ENCODE results near the gene RAB37.

Gene RAB37

DNA sequence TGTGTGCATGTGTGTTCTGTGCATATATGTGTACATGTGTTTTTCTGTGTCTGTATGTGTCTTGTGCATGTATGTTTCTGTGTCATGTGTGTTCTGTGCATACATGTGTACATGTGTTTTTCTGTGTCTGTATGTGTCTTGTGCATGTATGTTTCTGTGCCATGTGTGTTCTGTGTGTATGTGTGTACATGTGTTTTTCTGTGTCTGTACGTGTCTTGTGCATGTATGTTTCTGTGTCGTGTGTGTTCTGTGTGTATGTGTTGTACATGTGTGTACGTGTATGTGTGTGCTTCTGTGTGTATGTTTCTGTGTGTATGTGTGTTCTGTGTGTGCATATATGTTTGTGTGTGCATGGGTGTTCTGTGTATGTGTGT, 8.4 kb upstream of the RAB37 start:
- DNase-seq, result no peak

DNA sequence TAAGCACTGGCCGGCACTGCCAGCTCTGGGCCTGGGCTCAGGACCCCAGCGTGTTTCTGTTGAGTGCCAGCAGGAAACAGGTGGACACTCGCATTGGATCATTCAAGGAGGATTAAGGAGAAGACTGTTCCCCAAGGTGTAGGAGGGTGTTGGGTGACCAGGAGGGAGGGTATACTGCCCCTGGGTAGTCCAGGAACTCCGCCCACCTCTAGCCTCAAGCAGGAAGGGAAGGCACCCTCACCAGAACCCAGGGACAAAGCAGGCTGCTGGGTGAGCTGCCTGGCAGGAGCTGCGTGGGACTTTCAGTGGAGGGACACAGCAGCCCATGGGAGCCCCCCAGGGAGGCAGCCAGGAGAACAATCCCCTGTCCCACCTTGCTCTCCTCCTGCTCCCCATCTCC, 7.7 kb upstream of the RAB37 start:
- DNase-seq, result no peak

DNA sequence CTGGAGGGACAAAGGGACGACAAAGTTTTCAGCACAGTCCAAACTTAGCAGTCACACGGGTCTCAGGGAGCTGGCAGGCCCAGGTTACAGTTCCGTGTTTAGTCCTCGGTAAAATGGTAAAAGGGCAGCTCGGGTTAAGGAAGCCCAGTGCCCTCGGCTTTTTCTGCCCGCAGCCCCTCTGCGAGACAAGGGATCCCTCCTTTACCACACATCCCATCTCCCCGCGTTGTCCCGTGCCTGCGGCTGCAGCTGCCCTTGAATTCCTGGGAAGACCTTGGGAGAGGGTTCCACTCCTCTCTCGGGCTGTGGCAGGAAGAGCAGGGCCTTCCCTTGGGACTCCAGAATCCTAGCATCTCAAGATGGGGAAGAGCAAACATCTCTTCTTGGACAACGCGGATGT, 7.2 kb upstream of the RAB37 start:
- no peak for DNase-seq

DNA sequence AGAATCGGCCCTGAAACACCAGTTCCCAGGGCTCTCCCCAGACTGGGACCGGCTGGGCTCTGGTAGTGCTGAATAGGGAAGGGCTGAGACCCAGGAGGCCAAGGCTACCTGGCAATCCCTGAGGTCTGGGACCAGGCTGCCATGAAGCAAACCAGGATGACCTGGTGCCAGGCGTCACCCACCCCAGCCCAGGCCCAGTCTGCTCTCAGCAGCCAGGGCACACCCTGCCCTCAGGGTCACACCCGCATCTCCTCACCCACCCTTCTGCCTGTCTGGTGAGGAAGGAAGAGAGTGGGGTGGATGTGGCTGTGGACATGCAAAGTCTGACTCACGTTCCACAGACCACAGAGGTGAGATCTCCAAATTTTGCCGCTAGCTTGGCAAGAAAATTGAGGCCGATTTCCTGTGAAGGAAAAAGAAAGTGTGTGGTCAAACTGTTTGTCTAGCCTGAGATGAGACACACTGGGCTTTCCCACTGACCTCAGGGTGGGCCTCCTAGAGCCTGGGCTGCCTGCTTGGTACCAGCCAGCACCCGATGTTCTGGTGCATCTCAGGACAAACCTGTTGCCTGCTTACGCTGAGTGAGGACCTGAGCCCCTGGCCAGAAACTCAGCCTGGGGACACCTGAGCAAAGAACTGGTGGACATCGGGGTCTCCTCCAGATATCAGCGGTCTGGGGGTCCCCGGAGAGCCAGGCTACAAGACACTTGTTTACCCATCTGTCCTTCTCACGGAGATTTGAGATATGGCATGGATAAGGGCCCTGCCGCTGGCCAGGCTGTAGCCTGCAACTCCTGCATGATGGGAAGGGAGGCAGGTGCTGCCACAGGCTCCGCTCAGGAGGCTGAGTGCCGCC, 6.3 kb upstream of the RAB37 start:
- no peak for DNase-seq

DNA sequence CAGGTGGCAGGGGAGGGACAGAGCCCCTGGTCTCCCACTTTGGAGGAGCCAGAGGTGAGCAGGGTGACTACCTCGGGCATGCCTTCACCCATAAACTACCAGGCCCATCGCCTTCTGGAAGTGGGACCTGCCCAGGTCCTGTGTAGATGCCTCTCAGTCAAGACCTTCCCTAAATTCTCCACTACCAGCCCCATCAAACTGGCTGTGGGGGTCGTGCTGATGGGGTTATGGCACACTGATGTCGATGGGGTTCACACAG, 5.8 kb upstream of the RAB37 start:
- no peak for DNase-seq

DNA sequence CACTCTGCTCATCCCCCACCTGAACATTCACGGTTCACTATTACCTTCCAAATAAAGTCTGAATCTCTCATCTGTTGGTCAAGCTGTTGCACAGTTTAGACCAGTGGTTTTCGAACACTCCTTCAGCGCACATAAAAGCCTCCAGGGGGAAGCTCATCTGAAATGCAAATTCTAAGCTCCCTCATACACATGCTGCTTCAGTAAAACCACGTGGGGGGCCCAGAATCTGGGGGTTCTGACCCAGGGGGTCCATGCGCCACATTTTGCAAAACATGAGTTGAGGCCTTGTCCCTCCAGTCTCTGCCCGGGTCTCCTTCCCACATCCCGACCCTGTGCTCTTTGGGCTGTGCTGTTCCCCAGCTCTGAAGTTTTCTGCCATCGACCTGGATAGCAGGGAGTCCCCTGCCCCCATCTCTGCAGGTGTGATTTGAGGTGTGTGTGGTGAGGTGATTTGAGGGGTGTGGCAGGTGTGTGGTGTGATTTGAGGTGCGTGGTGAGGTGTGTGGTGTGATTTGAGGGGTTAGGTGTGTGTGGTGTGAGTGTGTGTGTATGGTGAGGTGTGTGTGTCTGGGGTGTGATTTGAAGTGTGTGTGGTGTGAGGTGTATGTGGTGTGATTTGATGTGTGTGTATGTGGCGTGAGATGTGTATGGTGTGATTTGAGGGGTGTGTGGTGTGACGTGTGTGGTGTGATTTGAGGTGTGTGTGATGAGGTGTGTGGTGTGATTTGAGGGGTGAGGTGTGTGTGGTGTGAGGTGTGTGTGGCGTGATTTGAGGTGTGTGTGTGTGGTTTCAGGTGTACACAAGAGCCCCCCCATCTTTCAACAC, 4.8 kb upstream of the RAB37 start:
- DNase-seq, result no peak

DNA sequence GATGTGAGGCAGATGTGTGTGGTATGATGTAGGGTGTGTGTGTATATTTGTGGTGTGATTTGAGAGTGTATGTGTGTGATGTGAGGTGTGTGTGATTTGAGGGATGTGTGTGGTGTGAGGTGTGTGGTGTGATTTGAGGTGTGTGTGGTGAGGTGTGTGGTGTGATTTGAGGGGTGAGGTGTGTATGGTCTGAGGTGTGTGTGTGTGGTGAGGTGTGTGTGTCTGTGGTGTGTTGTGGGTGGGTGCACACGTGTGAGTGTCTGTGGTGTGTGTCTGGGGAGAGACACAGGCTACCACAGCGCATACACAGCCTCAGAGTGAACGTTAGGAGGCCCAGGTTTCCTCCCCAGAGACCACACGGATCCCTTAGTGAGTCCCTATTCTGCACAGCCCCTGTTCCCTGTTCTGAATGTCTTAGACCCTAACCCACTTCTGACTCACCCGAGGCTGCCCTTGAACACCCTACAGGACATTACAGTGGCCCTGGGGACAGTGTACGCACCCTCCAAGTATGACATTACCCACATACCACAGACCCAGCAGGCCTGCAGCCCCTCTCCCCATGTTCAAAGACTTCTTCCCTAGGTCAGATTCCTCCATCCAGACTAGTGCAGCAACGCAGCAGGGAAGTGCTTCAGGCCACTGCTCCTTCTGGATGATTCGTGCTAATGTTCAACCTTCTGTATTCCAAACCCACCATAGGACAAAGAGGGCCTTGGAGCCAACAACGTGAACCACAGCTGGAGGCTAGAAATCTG, 3.5 kb upstream of the RAB37 start:
- DNase-seq, result no peak

DNA sequence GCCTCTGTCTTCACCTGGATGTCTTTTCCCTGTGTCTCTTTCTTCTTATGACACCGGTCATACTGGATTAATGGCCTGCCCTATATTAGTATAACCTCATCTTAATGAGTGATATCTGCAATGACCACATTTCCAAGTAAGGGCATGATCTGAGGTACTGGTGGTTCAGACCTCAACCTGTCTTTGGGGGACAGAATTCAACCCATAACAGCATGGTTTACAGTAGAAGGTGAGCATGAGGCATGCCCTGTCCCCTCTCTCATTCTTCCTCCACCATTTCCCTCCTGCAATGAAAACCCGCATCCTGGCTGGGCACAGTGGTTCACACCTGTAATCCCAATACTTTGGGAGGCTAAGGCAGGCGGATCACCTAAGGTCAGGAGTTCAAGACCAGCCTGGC, 2.8 kb upstream of the RAB37 start:
- no peak for DNase-seq

DNA sequence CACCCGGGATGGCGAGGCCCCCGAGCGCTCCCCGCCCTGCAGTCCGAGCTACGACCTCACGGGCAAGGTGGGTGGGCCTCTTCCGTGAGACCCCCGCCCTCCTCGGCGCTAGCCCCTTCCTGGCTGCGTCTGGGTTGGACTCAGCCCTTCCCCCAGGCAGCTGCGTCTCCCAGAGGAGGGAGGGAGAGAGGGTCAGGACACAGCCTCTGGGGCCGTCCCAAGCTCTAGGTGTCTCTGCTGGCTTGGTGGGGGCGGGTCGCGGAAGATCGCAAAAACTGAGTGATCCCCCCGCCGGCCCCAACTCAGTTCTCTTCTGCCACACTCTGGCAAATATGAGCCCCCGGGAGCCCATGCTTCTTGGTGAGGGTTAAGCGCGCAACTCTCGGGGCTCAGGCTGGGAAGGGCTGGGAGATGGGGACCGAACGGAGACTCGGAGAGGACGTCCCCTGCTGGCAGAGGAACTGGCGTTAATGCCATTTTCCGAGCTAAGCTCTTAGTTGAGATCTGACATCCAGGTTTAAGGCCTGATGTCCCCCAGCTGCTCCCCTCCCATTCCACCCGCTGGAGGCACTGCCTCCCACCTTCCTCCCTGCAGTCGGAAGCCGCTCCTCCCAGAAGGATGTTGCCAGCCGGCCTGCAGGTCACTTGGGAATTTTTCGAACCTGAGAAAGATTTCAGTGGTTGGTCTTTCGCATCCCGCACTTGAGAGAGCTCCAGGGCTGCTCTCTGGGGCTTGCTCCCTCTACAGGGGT, 419 bp downstream of the RAB37 start:
- DNase-seq, result no peak

DNA sequence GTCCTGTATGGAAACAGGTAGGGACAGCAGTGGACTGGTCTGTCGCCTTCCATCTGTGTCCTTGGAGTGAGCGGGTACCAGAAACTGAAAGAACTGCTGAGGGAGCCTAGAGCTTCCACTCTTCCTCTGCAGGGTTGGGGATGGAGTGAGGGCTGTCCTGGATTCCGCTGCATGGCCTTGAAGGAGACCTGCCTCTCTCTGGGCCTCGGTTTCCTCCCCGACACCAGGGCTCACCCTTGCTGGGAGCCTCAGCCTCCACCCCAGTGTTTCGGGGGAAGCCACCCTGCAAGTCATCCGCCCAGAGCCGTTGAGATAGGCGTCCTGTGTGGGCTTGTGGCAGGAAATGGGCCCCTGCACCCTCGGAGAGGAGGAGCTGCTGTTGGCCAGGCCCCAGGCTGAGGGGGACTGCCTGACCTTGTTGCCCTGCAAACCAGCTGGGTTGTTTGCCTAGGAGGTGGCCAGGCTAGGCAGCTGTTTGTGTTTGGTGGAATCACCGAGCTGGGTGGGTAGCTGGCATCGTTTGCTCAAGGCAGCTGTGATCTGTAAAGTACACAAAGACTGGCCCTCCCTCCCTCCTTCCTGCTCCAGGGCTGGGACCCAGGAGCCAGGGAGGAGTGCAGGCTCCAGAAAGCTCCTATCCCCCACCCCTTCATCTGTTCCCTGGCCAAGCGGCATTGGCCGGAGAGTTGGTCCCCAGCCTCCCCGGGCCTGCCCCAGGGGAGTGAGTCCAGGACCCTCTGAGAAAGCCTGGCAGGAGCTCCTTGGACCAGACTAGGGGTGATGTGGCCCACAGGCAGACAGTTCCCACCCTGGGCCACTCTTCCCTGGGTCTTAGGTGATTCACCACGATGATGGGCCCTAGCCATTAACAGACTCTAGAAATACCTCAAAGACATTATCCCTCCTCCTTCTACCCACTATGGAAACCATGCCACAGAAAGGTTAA, 1.3 kb downstream of the RAB37 start:
- no peak for DNase-seq

DNA sequence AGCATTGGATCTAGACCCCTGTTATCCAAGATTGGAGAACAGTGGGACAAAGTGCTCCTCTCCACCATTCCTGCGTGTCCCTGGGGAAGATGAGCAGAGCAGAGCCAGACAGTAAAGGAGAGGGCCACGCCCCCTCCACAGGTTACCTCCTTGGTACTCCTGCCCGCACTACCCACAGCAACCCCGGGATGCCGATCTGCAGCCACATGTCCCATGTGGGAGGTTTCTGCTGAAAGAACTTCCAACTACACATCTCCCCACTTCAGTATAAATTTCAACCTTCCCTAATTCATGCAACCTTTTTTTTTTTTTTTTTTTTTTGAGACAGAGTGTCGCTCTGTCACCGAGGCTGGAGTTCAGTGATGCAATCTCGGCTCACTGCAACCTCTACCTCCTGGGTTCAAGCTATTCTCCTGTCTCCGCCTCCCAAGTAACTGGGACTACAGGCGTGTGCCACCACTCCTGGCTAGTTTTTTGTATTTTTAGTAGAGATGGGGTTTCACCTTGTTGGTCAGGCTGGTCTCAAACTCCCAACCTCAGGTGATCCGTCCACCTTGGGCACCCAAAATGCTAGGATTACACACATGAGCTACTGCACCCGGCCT, 2.3 kb downstream of the RAB37 start:
- DNase-seq, result no peak

DNA sequence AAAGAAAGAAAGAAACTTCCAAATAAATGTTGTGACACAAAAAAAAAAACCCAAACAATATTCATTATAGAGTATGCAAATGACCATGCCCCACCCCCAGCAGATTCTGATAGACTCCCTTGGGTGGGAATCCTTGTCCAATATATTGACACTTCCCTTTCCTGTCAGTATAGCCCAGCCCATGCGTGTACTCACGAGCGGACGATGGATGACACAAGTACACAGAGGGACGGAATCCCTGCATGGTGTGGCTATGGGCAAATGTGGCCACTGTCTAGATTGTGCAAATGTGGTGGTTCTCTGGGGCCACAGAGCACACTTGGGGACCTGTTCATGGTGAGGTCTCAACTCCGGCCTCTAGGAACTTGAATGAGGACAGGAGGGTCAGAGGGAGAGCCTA, 3.1 kb downstream of the RAB37 start:
- no peak for DNase-seq

DNA sequence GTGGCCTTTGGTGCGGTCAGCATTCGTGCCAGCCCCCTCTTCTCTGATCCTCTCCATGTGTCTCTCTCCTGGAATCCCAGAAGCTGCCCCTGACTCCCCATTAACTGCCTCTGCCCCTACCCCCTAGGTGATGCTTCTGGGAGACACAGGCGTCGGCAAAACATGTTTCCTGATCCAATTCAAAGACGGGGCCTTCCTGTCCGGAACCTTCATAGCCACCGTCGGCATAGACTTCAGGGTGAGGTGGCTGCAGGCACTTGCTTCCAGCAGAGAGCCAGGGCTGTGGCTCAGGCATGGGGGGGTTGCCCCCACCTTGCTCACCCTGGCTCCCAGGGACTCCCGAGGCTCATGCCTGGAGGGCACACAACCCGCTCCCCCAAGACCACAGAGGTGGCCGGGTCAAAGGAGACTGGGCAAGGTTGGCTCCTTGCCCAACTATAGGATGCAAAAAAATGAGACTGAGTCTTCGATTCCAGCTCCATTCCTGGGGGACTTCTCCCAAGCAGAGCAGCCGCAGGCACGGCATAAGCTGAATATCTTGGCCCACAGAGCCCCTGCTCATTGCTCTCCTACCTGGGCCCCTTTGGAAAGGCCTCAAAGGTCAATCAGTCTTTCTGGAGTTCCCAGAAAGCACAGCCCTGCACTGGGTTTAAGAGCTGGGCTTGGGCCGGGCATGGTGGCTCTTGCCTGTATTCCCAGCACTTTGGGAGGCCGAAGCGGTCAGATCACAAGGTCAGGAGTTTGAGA, 3.8 kb downstream of the RAB37 start:
- DNase-seq, result no peak

DNA sequence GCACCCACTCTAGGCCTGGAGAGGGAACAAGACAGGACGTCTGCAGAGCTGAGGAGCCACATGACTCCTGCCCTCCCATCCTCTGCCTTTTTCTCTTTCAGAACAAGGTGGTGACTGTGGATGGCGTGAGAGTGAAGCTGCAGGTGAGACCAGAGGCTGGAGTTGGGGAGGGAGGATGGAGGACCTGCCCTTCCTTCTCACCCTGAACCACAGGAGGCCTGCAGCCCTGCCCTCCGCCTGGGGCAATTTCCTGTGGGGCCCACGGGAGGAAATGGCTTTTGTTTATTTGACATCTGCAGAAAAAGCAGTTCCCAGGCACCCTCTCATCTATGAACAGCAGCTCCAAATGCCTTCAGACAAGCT, 5.1 kb downstream of the RAB37 start:
- DNase-seq, result no peak

DNA sequence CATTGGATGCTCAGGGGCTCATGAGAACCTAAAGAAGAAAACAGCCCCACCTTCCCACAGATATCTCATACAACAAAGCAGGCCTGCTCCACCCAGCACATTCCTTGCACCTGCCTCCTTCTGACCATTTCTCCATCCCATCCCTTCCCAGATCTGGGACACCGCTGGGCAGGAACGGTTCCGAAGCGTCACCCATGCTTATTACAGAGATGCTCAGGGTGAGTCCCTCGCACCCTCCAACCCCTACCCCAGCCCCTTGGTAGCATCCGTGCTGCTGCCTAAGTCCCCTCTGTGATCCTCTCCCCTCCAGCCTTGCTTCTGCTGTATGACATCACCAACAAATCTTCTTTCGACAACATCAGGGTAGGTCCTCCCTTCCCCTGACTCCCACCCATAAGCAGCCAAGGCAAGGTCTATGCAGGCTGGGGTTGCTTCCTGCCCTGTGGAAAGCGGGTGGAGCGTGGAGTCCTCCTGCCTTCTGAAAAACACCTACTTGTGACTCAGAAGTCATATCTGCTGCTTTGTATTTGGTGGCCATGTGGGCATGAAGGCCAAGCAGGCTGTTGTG, 6.0 kb downstream of the RAB37 start:
- no peak for DNase-seq

DNA sequence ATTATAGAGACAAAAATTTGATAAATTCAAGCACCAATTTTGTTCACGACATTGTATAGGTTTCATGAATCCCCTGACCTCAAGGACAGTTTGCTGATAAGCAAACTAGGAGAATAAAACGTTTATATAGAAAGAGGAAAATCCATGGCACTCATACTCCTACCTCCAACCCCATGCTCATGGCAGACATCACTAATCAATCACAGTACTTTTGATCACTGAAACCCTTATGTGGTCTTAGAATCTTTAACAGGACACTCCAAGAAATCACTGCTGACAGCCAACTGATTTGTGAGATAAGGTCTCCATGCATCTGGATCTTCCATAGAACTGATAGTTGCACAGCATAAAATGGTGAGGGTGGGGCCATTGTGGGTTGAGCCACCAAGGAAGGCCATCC, 6.7 kb downstream of the RAB37 start:
- DNase-seq, result no peak

DNA sequence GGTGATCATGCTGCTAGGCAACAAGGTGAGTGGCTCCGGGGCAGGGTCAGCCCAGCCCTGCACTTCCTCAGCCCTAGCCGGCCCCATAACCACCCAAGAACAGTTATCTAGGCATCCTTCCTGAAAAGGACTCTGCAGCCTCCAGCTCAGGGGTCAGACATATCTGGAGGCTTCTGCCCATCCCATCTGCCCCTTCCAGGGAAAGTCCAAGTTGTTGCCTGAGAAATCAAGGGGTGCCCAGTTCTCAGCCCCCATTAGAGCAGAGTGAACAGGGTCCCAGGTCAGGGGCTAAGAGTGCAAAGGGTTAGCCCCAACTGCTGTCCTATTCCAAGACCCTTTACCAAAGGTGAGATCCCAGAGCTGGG, 7.3 kb downstream of the RAB37 start:
- DNase-seq, result no peak

DNA sequence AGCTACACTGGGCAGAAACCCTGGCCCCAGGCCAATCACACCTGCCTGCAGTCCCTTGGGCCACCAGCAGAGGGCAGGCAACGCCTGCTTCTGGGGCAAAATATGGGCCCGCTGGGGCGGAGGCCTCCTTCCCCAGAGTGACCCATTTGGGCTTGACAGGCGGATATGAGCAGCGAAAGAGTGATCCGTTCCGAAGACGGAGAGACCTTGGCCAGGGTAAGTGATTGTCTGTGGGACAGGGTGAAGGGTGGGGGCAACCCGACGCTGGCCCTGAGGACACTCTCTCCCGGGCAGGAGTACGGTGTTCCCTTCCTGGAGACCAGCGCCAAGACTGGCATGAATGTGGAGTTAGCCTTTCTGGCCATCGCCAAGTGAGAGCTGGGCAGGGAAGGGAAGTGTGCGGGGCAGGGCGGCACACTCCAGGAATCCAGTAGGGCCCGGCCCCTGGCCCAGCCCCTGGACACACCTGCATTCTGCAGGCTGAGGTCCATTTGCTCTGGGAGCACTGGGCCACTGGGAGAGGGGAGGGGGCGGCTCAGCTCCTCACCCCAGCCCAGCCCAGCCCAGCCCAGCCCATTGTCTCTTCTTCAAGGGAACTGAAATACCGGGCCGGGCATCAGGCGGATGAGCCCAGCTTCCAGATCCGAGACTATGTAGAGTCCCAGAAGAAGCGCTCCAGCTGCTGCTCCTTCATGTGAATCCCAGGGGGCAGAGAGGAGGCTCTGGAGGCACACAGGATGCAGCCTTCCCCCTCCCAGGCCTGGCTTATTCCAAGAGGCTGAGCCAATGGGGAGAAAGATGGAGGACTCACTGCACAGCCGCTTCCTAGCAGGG, 7.9 kb downstream of the RAB37 start:
- peak; percentile 6 for DNase-seq

DNA sequence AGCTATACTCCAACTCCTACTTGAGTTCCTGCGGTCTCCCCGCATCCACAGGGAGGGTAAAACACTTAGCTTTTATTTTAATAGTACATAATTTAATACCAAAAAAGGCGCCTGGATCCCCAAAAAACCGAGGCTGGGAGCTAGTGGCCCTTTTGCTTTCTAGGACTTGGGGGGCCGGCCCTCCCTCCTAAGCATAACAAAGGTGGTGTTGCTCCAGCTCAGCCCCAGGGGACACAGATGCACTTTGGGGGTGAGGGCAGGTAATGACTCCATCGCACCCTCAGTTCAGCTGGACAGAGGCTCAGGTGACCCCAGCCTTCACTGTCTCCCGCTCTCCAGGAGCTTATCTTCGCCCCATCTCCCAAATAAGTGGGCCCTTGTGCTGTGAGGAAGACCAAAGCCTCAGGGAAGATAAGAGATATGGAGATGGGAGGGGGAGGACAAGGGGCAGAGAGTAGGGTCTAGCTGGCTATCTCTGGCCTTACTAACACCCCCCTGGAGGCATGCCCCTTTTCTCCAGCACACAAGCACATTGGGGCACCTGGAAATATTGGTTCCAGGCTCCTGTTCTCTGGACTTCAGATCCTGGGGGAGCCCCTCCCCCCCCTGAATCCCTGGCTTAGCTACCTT, 8.6 kb downstream of the RAB37 start:
- DNase-seq, result no peak

Measured in NCI-H2081 treated with DMSO at 0.1 percent for 48 hours (cell line).